EH (cell line): ENCODE results near the gene CCDC15.
"Not testable (repeated sequence)": the region's sequence is repeated elsewhere in the genome, so short reads cannot be mapped to it uniquely, and the experiment has no call there.

Source experiments
- DNase-seq: peaks from one replicate; pipeline ENCODE4 v3.0.0-alpha.2; 2015; ENCODE audit warnings: low read depth

The CCDC15 gene

DNA sequence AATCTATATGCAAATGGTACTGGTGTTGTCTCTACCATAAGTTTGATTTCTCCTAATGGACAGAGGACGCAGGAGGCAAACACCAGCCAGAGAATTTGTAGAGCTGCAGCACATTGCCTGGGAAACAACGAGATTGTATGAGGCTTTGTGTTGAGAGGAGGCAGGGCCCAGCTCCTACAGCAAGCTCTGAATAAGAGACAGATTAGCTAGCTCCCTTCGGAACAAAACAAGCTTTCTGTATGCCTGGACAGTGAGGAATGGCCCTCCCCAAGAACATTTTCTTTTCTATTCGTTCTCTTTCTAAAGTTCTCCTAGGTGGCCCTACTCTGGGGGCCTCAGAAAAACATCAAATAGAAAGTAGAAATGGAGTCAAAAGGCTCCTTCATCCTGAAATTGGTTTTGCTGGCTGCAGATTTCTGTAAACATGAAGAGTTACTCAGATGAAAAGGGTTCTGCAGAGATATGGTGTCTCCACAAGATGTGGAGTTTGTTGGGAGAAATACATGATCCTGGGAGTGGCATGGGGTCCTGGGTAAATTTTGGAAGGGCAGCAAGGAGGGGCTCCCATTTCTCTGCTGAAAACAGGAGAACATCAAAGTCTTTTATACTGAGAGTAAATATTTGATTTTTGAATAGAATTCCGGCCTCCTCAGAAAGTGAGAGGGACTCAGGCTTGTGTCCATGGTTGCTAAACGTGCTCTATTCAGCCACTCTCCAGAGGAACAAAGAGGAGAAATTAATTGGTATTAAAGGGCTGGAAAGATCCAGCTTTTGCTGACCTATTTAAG is 11.3 kb upstream of the CCDC15 start:
- DNase-seq: no peak

DNA sequence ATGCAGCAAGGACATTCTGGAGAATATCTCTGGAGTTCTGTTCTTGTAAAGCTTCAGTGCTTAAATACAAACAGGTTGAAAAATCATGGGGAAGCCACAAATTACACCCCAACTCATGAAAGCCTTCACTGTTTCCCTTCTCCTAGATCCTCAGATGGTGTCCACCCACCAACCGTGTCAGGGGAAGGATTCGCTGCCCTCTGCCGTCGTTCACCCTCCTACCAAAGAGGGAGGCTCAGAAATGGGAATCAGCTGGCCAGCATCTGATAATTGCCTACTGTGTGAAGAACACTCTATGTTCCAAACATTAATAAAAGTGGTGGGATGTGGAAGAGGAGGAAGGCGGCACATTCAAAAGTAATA is 10.8 kb upstream of the CCDC15 start:
- DNase-seq: peak; percentile 11

DNA sequence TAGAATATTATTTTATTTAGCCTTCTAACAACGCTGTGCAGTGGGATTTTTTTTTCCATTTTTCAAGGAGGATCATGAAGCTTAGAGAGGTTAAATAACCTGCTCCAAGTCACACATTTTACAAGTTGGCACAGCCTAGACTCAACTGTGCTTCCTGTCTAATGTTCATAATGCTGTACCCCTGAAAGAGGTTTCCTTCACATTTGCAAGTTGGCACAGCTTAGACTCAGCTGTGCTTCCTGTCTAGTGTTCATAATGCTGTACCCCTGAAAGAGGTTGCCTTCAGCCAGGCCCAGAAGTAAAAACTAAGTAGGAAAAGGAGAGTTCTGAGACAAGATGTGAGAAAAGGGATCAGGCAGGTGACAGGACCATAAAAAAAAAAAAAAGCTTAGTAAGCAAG is 10.3 kb upstream of the CCDC15 start:
- no peak for DNase-seq

DNA sequence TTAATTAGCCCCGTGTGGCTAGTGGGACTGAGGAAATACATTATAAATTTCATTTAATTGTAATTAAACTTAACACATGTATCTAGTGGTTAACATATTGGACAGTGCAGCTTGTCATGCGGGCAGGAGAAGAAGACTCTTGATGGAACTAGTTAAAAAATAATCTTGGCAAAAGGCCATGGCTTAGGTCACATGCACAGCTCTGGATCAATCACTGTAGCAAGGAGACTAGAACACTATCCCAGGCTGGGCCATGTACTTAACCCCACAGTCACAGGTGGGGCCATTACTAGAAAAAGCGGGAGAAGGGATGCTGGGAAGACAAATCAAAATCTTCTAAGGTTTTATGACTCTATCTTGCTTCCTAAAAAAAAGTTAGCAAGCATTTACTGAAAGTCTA is 9.4 kb upstream of the CCDC15 start:
- no peak for DNase-seq

DNA sequence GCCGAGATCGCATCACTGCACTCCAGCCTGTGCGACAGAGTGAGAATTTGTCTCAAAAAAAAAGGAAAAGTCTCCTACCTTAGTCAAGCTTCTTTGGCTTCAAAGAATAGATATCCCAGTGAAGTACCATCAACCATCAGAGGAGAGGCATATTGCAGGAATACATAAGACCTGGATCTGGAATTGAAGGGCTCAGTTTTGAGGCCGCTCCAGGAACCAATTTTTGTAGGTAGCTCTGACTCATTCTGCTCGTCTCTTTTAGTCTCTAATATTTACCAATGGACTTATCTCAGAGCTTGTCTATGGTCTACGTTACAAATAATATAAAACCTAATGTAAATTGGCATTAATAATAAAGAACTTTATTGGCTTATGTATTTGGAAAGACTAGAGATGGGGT is 8.2 kb upstream of the CCDC15 start:
- no peak for DNase-seq

DNA sequence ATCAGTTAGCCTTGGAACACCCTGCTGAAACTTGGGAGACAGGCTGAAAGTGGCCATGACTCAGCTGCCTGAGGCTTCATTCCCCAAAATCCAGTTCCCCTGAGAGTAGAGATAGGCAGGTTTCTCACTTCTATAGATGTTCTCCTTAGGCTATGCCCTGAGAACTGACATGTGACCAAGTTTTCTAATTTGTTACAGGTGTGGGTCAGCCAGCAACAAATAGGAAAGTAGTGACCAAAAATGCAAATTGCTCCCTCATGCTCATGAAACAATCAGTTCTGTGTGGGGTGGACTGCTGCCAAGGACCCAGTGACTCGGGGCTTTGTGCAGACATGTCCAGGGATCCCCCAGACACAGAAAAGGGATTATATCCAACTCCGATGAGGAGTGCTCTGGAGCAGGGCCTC is 7.3 kb upstream of the CCDC15 start:
- peak; percentile 63 for DNase-seq

DNA sequence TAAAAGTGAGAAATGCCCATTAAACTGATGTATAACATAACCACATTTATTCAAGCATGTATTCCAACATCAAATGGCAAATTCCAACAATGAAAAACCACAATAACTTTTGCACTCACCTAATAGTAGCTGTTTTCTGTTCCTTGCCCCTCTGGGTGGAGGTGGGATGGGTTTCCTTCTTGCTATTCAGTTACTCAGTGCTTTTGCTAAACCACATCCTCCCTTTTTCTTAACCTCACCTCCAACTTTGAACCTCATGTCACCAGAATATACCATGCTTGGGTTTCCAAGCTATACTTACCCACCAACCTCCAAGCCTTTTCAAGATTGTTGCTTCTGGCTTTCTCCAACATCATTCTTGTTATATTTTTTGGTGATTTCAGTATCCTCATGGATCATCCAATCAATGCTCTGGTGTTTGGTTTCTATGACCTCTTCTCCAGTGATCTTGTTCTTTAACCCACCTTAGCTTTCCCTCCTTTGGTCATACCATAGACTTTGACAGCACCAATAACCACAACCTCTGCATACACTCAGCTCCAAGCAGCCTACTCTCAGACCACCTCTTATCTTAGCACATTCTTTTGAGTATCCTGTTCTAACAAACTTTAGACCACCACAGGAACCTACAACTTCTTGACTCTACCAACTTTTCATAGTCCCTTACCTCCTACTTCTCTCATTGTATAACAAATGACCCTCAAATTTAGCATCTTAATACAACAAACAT is 3.2 kb upstream of the CCDC15 start:
- DNase-seq: no peak

DNA sequence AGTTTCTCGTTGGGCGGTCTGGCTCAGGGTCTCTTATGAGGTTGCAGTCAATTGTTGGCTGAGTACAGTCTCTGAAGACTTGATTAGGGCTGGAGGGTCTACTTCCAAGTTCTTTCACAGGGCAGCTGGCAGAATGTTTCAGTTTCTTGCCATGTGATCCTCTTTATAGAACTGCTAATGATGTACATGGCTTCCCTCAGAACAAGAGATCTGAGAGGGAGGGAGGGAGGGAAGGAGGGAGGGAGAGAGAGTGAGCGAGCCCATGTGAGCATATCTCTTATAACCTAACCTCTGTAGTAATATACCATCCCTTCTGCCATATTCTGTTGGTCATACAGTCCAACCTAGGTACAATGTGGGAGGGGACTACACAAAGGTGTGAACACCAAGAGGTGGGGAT is 2.7 kb upstream of the CCDC15 start:
- no peak for DNase-seq

DNA sequence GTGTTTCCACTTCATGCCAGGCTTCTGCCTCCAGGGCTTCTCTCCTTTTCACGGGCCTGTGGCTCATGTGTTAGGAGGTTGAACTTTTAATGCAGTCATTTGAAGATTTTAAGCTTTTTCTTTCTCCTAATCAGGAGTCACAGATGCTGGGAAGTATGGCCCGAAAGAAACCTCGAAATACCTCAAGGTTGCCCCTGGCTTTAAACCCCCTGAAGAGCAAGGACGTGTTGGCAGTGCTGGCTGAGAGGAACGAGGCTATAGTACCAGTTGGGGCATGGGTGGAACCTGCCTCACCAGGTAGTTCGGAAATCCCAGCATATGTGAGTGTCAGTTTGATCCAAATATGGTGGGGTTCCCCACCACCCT is 571 bp downstream of the CCDC15 start:
- DNase-seq: no peak

DNA sequence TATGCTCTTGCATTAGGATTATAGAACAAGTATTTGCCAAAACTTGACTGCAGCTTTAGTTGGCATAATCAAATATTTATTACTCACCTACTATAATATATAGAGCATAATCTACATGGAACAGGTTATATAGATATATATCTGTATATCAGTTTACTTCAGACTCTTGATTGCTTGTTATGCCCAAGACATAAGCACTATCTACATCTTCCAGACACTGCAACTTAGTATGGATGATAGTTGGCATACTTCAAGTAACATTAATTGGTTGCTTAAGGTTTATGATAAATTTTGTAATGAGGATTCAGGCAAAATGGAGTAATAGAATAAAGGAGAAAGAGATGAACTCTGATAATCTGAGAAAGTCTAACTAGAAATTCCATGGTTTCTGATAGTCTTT is 1.0 kb downstream of the CCDC15 start:
- no peak for DNase-seq

DNA sequence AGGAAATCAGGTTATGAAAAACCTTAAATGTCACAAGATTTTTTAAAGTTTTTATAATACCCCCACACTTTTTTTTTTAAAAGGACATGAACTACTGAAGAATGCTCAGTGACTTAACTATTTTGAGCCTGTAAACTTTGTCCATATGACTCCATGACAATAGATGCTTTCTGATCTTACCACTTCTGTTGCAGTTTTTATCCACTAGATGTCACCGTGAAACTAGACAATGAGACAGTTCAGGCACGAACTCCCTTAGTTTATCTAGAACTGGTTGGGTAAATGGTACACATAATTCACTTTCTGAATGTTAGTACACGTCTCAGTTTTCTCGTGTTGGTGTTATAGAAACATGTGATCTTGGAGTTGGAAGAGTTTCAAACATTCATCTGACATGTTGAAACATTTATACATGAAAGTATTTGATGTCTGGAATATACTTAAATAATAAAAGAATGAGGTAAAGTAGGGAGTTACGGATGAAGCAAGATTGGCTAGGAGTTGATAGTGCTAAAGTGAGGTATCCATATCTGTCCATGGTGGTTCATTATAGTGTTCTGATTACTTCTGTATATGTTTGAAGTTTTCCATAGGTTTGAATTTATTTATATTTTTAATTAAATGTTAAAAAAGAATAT is 8.1 kb downstream of the CCDC15 start:
- DNase-seq: peak; percentile 80

DNA sequence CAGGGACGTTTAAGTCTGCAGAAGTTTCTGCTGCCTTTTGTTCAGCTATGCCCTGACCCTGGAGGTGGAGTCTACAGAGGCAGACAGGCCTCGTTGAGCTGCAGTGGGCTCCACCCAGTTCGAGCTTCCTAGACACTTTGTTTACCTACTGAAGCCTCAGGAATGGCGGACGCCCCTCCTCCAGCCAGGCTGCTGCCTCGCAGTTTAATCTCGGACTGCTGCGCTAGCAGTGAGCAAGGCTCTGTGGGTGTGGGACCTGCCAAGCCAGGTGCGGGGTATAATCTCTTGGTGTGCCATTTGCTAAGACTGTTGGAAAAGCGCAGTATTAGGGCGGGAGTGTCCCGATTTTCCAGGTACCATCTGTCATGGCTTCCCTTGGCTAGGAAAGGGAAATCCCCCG is 14.2 kb downstream of the CCDC15 start:
- not testable (repeated sequence) for DNase-seq

DNA sequence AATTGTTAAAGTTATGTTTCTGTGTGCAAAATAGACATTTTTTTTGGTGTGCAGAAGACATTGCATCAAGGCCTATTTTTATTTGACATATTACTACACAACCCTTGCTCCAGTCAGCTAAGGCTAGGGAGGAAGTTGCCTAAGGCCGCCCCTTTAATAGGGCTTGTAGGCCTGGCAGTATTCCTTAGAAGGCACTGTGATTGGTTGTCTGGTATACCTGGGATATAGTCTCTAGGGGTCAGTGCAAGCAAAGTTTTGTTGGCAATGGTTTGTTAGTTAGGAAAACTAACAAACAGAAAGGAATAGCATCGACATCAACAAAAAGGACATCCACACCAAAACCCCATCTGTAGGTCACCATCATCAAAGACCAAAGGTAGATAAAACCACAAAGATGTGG is 16.9 kb downstream of the CCDC15 start:
- DNase-seq: peak; percentile 43

DNA sequence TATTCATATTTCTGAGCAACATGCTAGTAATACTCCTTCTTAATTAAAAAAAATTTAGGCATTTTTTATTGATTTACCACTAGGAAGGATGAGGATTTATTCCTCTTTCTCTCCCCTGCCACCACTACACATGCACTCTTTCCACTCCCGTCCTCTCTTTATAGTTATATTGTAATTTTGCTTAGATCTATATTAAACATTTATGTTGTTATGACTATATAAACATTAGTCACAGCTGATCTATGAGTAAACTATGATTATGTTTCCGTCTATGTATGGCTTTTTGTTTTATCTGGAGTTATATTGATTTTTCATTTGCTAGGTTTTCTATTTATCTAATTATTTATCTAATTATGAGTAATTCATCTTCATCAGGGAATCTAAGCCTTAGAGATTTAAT is 17.8 kb downstream of the CCDC15 start:
- DNase-seq: no peak

DNA sequence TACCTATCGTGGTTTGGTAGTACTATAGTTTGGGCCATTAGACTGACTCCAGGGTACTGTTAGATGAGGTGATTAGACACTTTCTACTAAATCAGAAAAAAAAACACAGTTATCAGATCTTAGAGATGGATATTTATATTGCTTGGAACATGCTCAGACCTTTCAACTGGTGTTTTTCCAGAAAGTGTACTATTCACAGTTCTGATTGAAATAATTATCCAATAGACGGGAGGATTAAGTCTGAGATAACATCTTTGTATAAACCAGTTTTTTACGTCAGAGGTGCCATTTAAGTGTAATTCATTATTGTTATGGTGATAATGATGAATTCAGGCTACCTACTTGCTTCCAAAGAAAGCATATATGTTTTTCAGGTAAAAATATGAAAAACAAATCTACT is 22.5 kb downstream of the CCDC15 start:
- no peak for DNase-seq

DNA sequence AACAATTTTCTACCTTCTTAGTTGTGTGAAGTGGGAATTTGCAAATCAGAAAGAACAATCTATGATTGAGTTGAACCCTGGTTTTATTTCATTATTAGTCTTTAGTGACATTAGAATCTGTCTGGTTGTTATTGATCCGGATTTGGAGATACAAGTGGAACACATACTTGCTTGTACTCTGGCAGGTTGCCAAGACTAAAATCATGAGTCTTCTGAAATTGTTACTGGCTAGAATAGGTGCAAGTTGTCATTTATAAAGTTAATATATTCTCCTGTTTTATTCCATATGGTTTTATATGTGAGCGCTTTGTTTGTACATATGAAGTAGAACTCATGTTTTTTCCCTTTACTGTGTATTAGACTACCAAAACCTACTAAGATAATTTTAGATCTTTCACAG is 23.0 kb downstream of the CCDC15 start:
- DNase-seq: no peak

DNA sequence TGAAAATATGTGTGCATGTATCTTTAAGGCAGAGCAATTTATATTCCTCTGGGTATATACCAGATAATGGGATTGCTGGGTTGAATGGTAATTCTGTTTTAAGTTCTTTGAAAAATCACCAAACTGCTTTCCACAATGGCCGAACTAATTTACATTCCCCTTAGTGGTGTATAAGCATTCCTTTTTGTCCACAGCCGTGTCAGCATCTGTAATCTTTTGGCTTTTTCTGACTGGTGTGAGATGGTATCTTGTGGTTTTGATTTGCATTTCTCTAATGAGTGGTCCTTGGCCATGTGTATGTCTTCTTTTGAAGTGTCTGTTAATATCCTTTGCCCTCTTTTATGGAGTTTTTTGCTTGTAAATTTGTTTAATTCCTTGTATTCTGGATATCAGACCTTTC is 24.3 kb downstream of the CCDC15 start:
- DNase-seq: no peak

DNA sequence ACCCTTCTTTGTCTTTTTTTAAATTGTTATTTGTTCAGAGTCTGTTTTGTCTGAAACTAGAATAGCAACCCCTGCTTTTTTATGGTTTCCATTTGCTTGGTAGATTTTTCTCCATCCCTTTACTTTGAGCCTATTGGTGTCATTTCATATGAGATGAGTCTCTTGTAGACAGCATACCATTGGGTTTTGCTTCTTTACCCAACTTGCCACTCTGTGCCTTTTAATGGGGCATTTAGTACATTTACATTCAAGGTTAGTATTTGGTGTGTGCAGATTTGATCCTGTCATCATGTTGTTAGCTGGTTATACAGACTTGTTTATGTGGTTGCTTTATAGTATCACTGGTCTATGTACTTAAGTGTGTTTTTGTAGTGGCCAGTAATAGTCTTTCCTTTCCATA is 28.0 kb downstream of the CCDC15 start:
- no peak for DNase-seq

DNA sequence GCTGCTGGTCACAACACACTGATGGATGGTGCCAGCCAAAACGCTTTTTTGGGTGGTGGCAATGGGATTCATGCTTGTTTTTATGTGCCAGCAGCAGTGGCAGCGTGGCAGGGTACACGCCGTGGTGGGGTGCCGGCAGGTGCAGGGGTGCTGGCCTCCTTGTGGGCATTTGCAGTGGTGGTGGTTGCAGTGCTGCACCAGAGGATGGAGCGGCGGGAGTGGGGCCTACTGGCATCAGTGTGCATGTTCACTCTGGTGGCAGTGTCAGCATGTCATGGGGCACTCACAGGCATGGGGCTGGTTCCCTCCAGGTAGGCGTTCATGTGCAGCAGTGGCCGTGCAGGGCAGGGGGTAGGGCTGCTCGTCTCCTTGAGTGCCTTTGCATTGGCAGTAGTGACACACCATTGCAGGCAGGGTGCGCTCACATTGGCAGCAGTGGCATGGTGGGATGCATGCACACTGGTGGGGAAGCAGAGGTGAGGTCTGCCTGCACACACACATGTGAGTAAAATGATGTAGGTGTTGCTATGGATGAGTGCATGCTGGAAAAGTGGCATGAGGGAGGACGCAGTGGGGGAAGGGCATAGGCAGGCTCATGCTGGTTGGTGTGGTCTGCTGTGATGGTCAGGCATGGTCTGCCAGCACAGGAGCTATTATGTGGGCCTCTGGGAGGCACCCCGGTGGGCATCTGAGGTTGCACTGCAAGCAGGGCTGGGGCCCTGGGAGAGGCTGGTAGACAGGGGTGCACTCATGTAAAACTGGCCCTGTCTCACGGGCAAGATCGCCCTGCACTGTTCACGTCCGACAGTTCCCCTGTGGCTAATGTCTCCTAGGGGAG is 29.9 kb downstream of the CCDC15 start:
- no peak for DNase-seq

DNA sequence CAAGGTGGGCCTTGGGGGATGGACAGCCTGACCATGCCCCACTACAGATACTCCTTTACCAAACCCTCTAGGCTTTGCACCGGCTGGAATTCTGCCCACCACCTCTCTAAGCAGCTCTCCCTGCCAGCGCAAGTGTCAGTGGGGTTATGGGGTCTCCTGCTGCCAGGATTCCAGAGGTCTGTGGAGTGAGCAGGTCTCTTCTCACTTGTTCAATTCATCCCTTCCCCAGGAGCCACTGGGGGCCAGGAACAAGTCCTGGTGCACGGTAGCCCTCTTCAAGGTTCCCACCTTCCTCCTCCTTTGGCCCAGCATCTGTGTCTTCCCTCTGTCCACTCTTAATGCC is 30.5 kb downstream of the CCDC15 start:
- DNase-seq: no peak

DNA sequence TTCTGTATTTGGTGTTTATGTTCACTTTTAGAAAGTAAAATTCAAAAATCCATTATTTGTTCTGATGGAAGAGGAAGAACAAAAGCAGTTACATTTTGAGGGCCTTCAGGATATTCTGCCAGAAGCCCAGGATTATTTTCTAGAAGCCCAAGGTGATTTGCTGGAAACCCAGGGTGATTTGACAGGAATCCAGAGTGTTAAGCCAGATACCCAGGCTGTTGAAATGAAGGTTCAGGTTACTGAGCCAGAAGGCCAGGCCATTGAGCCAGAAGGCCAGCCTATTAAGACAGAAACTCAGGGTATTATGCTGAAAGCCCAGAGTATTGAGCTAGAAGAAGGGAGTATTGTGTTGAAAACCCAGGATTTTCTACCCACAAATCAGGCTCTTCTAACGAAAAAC is 33.1 kb downstream of the CCDC15 start:
- no peak for DNase-seq

DNA sequence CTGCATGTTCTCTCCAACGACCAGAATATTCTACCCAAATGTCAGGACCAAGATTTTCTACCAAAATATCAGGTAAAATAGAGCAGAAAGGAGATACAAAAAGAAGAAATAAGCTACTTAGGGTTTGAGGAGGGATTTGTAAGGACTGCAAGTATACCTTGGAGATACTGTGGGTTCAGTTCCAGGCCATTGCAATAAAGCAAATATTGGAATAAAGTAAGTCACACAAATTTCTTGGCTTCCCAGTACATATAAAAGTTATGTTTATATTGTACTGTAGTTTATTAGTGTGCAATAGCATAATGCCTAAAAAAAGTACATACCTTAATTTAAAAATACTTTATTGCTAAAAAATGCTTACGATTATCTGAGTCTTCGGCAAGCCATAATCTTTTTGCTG is 34.1 kb downstream of the CCDC15 start:
- DNase-seq: no peak
